ENCODE data around the gene OPA3.

Gene OPA3

GRCh38 chr19:45492627-45493470 is 91.8 kb downstream of the OPA3 start:
- in situ Hi-C loops (cut with MboI; ENCODE audit: low sequenced_read_pairs) = no loop called here
- DNase-seq (ENCODE audit: low spot score in 2 of 2) = peak; percentile 88 to 91
- H3K4me1 ChIP-seq = peaks cover 12% of the 10 kb centered on the region
- peak overlapping the region; percentile 44 for H3K4me3 ChIP-seq
- no peaks in the 10 kb centered on the region; the same call in 1 of the 2 replicates for H3K27me3 ChIP-seq (ENCODE audit: low read depth)
- no peaks in the 10 kb centered on the region for H3K9me3 ChIP-seq
- no peaks in the 10 kb centered on the region for H3K36me3 ChIP-seq (replicated peaks)

DNA sequence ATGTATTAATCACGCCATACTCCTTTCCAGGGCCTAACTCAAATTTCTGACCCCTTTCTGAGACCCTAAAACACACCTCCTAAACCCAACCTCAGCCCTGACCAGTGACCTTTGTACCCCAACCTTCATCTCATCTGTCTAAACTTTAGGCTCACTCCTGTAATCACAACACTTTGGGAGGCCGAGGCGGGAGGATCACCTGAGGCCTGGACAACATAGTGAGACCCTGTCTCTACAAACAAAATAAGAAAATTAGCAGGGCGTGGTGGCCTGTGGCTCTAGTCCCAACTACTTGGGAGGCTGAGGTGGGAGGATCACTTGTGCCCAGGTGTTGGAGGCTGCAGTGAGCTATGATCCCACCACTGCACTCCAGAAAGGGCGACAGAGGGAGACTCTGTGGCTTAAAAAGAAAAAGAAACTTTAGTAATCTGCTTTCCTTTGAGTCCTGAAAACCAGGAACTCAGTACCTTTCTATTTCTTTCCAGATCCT is 92.4 kb downstream of the OPA3 start:
- in situ Hi-C loops (cut with MboI; ENCODE audit: low sequenced_read_pairs) = no loop called here
- Histone ChIP-seq H3K9me3 (no peaks in the 10 kb centered on the region), H3K36me3 (replicated peaks) (no peaks in the 10 kb centered on the region), H3K4me3 (peak overlapping the region; percentile 44), H3K27me3 (ENCODE audit: low read depth) (no peaks in the 10 kb centered on the region; the same call in 1 of the 2 replicates), H3K4me1 (peaks cover 7% of the 10 kb centered on the region)
- DNase-seq (ENCODE audit: low spot score in 2 of 2) = no peak

DNA sequence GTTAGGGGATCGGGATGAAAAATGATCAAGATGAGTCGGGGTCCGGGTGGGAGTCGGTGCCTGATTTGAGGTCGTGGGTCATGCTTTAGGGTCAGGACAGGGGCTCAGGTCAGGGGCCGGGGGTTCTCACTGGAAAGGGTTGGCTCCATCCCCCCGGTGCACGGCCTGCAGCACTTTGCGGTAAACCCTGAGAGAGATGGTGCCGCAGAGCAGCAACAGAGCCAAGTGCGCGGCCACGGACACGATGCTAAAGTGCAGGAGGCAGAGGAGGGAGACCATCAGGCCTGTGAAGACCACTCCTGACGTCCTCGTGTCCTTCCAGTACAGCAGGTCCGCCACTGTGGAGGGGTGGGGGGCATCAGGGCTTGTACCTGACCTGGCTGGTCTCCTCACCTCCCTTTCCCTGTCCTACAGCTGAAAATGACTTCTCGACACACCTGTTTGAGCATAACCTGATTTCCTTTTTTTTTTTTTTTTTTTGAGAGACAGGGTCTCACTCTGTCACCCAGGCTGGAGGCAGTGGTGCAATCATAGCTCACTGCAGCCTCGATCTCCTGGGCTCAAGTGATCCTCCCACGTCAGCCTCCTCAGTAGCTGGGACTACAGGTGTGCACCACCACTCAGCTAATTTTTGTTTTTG is 95.3 kb downstream of the OPA3 start:
- no peak overlapping the region for H3K4me3 ChIP-seq
- H3K9me3 ChIP-seq = no peaks in the 10 kb centered on the region
- no peak for DNase-seq (ENCODE audit: low spot score in 2 of 2)
- H3K27me3 ChIP-seq (ENCODE audit: low read depth) = no peaks in the 10 kb centered on the region
- in situ Hi-C loops (cut with MboI; ENCODE audit: low sequenced_read_pairs) = no loop called here
- no peaks in the 10 kb centered on the region for H3K36me3 ChIP-seq (replicated peaks)
- peaks cover 7% of the 10 kb centered on the region for H3K4me1 ChIP-seq

DNA sequence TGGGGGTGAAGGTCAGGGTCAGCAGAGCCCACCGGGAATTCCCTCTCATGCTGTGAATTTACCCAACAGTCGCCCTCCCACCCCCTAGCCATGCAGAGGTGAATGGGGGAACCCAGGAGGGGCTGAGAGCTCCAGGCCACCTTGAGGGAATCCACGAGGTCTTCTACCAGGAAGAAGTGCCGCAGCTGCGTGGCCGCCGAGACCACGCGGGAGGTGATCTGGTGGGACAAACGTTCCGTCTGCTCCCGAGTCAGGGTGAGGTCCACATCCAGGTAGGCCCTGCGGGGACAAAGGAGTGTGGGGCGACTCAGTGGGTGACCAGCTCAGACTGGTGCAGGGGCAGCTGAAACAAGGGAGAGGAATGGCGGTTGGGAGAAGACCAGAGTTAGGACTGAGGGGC is 95.9 kb downstream of the OPA3 start:
- no peak for DNase-seq (ENCODE audit: low spot score in 2 of 2)
- no peaks in the 10 kb centered on the region for H3K36me3 ChIP-seq (replicated peaks)
- no peaks in the 10 kb centered on the region for H3K27me3 ChIP-seq (ENCODE audit: low read depth)
- no peaks in the 10 kb centered on the region for H3K9me3 ChIP-seq
- H3K4me1 ChIP-seq = peaks cover 5% of the 10 kb centered on the region
- in situ Hi-C loops (cut with MboI; ENCODE audit: low sequenced_read_pairs) = no loop called here
- no peak overlapping the region for H3K4me3 ChIP-seq

GRCh38 chr19:45485305-45486077 is 99.1 kb downstream of the OPA3 start:
- H3K36me3 ChIP-seq (replicated peaks) = no peaks in the 10 kb centered on the region
- peaks cover 4% of the 10 kb centered on the region for H3K4me1 ChIP-seq
- peak overlapping the region; percentile 33 for H3K4me3 ChIP-seq
- DNase-seq (ENCODE audit: low spot score in 2 of 2) = peak; percentile 89 to 99
- H3K27me3 ChIP-seq (ENCODE audit: low read depth) = no peaks in the 10 kb centered on the region
- in situ Hi-C loops (cut with MboI; ENCODE audit: low sequenced_read_pairs) = no loop called here
- H3K9me3 ChIP-seq = no peaks in the 10 kb centered on the region

- in situ Hi-C loops (cut with MboI; ENCODE audit: low sequenced_read_pairs) = no loop called here
Measured at GRCh38 chr19:45484273-45484945, 100.2 kb downstream of the OPA3 start.

GRCh38 chr19:45483033-45483432 is 101.6 kb downstream of the OPA3 start:
- no peak for DNase-seq (ENCODE audit: low spot score in 2 of 2)
- no peaks in the 10 kb centered on the region for H3K36me3 ChIP-seq (replicated peaks)
- no peaks in the 10 kb centered on the region for H3K27me3 ChIP-seq (ENCODE audit: low read depth)
- in situ Hi-C loops (cut with MboI; ENCODE audit: low sequenced_read_pairs) = no loop called here
- no peaks in the 10 kb centered on the region for H3K9me3 ChIP-seq
- peaks cover 5% of the 10 kb centered on the region for H3K4me1 ChIP-seq
- H3K4me3 ChIP-seq = no peak overlapping the region

More at GRCh38 chr19:45484273-45484945, 100.2 kb downstream of the OPA3 start:
- Histone ChIP-seq H3K4me1 (peaks cover 4% of the 10 kb centered on the region), H3K27me3 (ENCODE audit: low read depth) (no peaks in the 10 kb centered on the region), H3K4me3 (no peak overlapping the region), H3K9me3 (no peaks in the 10 kb centered on the region), H3K36me3 (replicated peaks) (no peaks in the 10 kb centered on the region)
- no peak for DNase-seq (ENCODE audit: low spot score in 2 of 2)

DNA sequence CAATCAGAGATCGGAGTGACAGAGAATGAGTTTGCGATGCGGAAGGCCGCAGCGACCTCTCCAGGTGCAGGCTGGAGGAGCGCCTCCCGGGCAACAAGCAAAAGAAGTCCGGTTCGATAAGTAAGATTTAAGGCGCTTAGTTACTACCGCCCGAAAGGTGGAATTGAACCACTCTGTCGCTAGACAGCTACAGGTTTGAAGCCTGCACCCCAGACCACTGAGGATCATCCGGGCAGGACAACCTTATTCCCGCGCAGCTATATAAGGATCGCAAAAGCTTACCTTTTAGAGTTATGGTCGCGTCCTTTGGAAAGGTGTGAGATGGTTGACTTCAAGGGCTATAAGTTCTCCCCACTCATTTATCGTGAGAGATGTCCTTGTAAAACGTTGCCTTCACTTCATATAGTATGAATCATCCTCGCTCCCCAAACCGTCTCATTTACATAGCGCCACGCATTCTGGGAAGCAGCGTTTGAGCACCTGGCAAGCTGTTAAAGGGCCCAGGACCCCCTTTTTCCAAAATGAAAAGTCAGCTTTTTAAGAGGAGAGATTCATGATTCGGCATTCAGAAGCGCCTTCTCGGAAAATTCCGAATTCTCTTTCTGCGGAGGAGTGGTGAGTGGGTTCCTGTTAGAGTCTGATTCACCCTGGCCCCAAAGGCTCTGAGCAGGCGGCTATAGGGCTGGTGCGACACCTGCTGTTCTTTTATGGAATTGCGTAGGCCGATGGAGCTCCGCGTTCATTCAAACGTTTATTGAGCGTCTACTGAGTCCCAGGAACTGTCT is 106.0 kb downstream of the OPA3 start:
- peak; percentile 90 to 94 for DNase-seq (ENCODE audit: low spot score in 2 of 2)
- in situ Hi-C loops (cut with MboI; ENCODE audit: low sequenced_read_pairs) = loop anchor here (5.0 kb wide), 1 partner anchor 36 kb away; no protein-coding TSS in a partner anchor
- Histone ChIP-seq H3K9me3 (no peaks in the 10 kb centered on the region), H3K36me3 (replicated peaks) (no peaks in the 10 kb centered on the region), H3K4me3 (peak overlapping the region; percentile 42), H3K4me1 (peaks cover 5% of the 10 kb centered on the region), H3K27me3 (ENCODE audit: low read depth) (no peaks in the 10 kb centered on the region)

DNA sequence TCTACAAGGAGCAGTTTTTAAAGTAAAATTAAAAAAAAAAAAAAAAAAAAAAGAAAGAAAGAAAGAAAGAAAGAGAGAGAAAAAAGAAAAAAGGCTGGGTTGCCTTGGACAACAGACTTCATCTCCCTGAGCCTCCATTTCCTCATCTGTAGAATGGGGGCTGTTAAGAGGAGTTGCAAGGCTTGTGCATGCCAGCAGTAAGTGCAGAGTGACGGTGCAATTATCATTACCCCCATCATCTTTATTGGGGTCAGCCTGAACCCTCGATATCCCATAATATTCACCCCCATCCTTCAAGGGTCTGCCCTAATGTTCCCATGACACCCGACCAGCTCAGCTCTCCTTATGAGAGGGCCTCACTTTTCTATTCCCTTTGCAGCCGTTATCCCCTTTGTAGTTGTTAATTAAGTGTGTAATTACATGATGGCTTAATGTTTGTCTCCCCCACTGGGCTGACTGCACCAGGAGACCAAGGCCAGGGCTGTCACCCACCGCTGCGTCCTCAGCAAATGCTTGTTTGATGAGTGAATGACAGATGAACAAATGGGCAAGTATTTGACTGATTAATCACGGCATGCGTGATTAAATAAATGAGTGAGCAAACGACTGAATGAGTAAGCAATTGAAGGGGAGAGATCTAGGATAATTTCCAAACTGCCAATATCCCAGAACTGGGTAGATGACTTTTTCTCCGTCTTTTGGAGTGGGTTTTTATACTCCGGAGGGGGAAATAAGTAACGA is 106.7 kb downstream of the OPA3 start:
- no peak for DNase-seq (ENCODE audit: low spot score in 2 of 2)
- Histone ChIP-seq H3K4me3 (peak overlapping the region; percentile 42), H3K36me3 (replicated peaks) (no peaks in the 10 kb centered on the region), H3K27me3 (ENCODE audit: low read depth) (no peaks in the 10 kb centered on the region), H3K9me3 (no peaks in the 10 kb centered on the region), H3K4me1 (peaks cover 5% of the 10 kb centered on the region)
- in situ Hi-C loops (cut with MboI; ENCODE audit: low sequenced_read_pairs) = loop anchor here (5.0 kb wide), 1 partner anchor 36 kb away; no protein-coding TSS in a partner anchor
